Karpas-422 (cell line): ENCODE results near the gene PGLYRP3. TPM values are rescaled to one million over a fixed set of nuclear protein-coding genes. Genes with fewer than 3 reads are reported as not detected.

ENCODE experiments used
- DNase-seq: peaks from one replicate; pipeline ENCODE4 v3.0.0-alpha.2; 2015
- H2AFZ ChIP-seq: fragments of 200-600 bp; sonication (generic); 2 replicates; pipeline ENCODE4 v1.6.1; 2014; ENCODE audit warnings: antibody characterized with exemption, low read length, mixed read lengths
- H3K27ac ChIP-seq: fragments of 200-600 bp; sonication (generic); 2 replicates; pipeline ENCODE4 v1.5.1; 2014; ENCODE audit warnings: mild to moderate bottlenecking, low read length, moderate library complexity
- H3K27me3 ChIP-seq: fragments of 200-600 bp; sonication (generic); 2 replicates; pipeline ENCODE4 v1.6.1; 2014; ENCODE audit warnings: low read length, mixed read lengths
- H3K36me3 ChIP-seq: fragments of 200-600 bp; sonication (generic); 2 replicates; pipeline ENCODE4 v1.6.1; 2014; ENCODE audit warnings: low read length, mixed read lengths; ENCODE audit not compliant: insufficient read depth
- H3K4me1 ChIP-seq: fragments of 200-600 bp; sonication (generic); 2 replicates; pipeline ENCODE4 v1.6.1; 2014; ENCODE audit warnings: mild to moderate bottlenecking, low read length, mixed read lengths
- H3K4me2 ChIP-seq: fragments of 200-600 bp; sonication (generic); 2 replicates; pipeline ENCODE4 v1.6.1; 2014; ENCODE audit warnings: low read length, low read depth, mild to moderate bottlenecking; ENCODE audit not compliant: poor library complexity, severe bottlenecking
- H3K4me3 ChIP-seq: fragments of 200-600 bp; sonication (generic); 2 replicates; pipeline ENCODE4 v1.5.1; 2014; ENCODE audit warnings: mild to moderate bottlenecking, antibody characterized with exemption, low read length, mixed read lengths
- H3K79me2 ChIP-seq: fragments of 200-600 bp; sonication (generic); 2 replicates; pipeline ENCODE4 v1.6.1; 2014; ENCODE audit warnings: mild to moderate bottlenecking, low read length, mixed read lengths
- H3K9ac ChIP-seq: fragments of 200-600 bp; sonication (generic); 2 replicates; pipeline ENCODE4 v1.6.0; 2014; ENCODE audit warnings: low read length
- H3K9me2 ChIP-seq: fragments of 200-600 bp; sonication (generic), shearing (Covaris generic); replicated peaks from 2 replicates; pipeline ENCODE4 v1.6.0; 2014; ENCODE audit warnings: mild to moderate bottlenecking, low read length, moderate library complexity; ENCODE audit not compliant: insufficient read depth
- H3K9me3 ChIP-seq: fragments of 300-700, 200-600 bp; sonication (generic); 2 replicates; pipeline ENCODE4 v1.6.1; 2014; ENCODE audit warnings: low read length, mixed read lengths
- H4K20me1 ChIP-seq: fragments of 200-600 bp; sonication (generic); 2 replicates; pipeline ENCODE4 v1.6.1; 2014; ENCODE audit warnings: mild to moderate bottlenecking, antibody characterized with exemption, low read length, low read depth; ENCODE audit not compliant: insufficient read depth
- total RNA-seq: library from RNA; depleted of rRNA; stranded (reverse); fragments of >200 nt; shearing (Covaris generic); gene quantifications from 2 replicates; pipeline ENCODE4 v1.2.3, GENCODE V29; 2014; ENCODE audit warnings: low replicate concordance

Gene PGLYRP3
- total RNA-seq, 1 experiment from 2014 or later, result not detected

DNA sequence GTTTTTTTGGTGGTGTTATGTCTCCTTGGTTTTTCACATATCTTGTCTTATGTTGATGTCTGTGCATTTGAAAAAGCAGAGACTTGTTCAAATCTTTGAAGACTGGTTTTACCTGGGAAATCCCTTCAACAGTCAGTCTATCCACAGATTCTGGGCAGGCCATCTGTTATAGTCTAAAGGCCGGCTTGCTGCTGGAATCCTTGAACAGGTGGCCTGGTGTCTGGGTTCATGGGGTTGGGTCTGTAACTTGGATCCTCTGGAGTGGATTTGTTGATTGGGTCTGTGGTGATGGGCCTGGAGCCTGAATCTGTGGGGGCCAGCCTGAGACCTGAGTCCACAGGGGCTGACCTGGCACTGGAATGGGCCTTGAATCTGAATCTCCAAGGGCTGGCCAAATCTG is 41.0 kb downstream of the PGLYRP3 start:
- Histone ChIP-seq H3K9ac (no peak overlapping the region), H2AFZ (no peak overlapping the region), H3K79me2 (no peaks in the 10 kb centered on the region), H3K4me1 (no peaks in the 10 kb centered on the region), H4K20me1 (no peaks in the 10 kb centered on the region), H3K4me3 (no peak overlapping the region), H3K27me3 (no peaks in the 10 kb centered on the region), H3K27ac (no peak overlapping the region), H3K9me3 (no peaks in the 10 kb centered on the region), H3K36me3 (no peaks in the 10 kb centered on the region), H3K4me2 (no peak overlapping the region), H3K9me2 (no peaks in the 10 kb centered on the region)
- no peak for DNase-seq

DNA sequence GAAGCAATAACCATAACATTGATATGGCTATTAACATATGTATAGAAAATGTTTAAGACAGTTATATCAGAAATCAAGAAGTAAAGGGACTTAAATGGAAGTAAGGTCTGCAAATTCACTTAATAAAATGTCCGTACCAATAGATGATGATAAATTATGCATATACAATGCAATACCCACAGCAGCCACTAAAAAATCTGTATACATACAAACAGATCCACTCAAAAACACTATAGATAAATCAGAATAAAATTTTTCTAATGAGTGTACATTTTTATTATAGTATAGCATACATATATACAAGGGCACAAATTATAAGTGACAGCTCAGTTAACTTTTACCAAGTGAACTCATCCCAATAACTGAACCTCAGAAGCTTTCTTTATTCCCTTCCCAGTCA is 47.3 kb downstream of the PGLYRP3 start:
- H3K4me2 ChIP-seq, result no peak overlapping the region
- H3K4me3 ChIP-seq, result no peak overlapping the region
- H3K9ac ChIP-seq, result no peak overlapping the region
- H3K79me2 ChIP-seq, result no peaks in the 10 kb centered on the region
- no peaks in the 10 kb centered on the region for H3K27me3 ChIP-seq
- DNase-seq, result no peak
- H3K9me3 ChIP-seq, result no peaks in the 10 kb centered on the region
- no peaks in the 10 kb centered on the region for H4K20me1 ChIP-seq
- no peaks in the 10 kb centered on the region for H3K9me2 ChIP-seq
- no peak overlapping the region for H2AFZ ChIP-seq
- no peaks in the 10 kb centered on the region for H3K4me1 ChIP-seq
- no peak overlapping the region for H3K27ac ChIP-seq
- no peaks in the 10 kb centered on the region for H3K36me3 ChIP-seq

DNA sequence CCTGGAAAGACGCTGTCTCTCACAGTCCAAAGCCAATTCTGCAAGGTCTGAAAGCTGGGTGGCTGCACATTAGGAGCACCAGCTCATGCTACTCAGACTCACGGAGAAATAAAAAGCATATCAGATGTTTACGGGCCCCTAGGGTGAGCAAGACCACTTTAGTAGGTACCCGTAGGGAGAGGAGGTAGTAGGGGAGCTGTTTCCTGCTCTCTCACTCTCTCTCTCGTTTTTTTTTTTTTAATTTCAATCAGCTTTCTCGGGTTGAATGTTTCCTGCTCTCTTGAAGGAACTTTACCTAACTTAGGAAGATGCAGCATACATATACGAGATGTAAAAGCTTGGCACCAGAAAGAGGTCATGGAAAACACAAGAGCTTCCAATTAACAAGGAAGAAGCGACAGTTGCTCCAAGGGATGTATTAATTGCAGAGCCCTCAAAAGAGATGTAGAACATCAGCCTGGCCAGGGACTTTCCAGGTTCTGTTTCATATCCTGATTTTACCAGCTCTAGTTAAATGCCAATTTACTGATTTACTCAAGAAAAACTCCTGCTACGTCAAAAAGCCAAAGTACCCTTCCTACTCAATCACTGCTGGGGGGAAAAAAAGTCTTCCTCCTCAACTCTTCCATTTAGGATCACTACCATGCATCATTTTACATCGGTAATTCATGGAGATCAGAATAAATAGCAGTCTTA is 50.1 kb downstream of the PGLYRP3 start:
- H3K36me3 ChIP-seq, result no peaks in the 10 kb centered on the region
- H3K4me3 ChIP-seq, result no peak overlapping the region
- 0 out of 2 replicates have a peak, but pooled peaks cover 2% of the 10 kb centered on the region for H4K20me1 ChIP-seq
- H3K79me2 ChIP-seq, result no peaks in the 10 kb centered on the region
- H3K27me3 ChIP-seq, result no peaks in the 10 kb centered on the region
- H3K9me2 ChIP-seq, result no peaks in the 10 kb centered on the region
- no peak overlapping the region for H3K4me2 ChIP-seq
- H3K9me3 ChIP-seq, result no peaks in the 10 kb centered on the region
- no peak overlapping the region for H3K27ac ChIP-seq
- H3K4me1 ChIP-seq, result no peaks in the 10 kb centered on the region
- no peak overlapping the region for H2AFZ ChIP-seq
- H3K9ac ChIP-seq, result no peak overlapping the region
- no peak for DNase-seq

DNA sequence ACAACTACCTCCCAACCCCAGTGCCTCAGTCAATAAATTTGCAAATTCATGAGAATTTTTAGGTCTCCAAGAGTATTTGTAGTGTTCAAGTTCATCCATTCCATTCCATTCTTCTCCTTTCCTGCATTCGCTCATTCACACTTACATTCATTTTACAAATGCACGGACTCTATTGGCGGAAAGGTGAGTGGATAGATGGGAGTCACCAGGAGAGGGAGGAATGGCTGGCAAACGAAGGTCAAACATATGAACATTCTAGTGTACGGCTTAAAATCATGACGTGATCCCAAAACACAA is 50.7 kb downstream of the PGLYRP3 start:
- H4K20me1 ChIP-seq, result 0 out of 2 replicates have a peak, but pooled peaks cover 2% of the 10 kb centered on the region
- H3K36me3 ChIP-seq, result no peaks in the 10 kb centered on the region
- H3K27me3 ChIP-seq, result no peaks in the 10 kb centered on the region
- no peaks in the 10 kb centered on the region for H3K79me2 ChIP-seq
- no peak overlapping the region for H3K9ac ChIP-seq
- H3K4me3 ChIP-seq, result no peak overlapping the region
- no peak overlapping the region for H2AFZ ChIP-seq
- no peaks in the 10 kb centered on the region for H3K4me1 ChIP-seq
- no peaks in the 10 kb centered on the region for H3K9me3 ChIP-seq
- no peak for DNase-seq
- H3K27ac ChIP-seq, result no peak overlapping the region
- H3K4me2 ChIP-seq, result no peak overlapping the region
- H3K9me2 ChIP-seq, result no peaks in the 10 kb centered on the region

DNA sequence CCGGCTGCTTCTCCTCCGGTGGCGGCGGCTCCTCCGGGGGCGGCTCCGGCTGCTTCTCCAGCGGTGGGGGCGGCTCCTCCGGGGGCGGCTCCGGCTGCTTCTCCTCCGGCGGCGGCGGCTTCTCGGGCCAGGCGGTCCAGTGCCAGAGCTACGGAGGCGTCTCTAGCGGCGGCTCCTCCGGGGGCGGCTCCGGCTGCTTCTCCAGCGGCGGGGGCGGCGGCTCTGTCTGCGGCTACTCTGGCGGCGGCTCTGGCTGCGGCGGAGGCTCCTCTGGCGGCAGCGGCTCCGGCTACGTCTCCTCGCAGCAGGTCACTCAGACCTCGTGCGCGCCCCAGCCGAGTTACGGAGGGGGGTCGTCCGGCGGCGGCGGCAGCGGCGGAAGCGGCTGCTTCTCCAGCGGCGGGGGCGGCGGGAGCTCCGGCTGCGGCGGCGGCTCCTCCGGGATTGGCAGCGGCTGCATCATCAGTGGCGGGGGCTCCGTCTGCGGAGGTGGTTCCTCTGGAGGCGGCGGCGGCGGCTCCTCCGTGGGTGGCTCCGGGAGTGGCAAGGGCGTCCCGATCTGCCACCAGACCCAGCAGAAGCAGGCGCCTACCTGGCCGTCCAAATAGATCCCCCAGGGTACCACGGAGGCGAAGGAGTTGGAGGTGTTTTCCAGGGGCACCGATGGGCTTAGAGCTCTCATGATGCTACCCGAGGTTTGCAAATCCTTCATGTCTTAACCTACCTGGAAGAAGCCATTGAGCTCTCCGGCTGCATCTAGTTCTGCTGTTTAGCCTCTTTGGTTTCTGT is 51.3 kb downstream of the PGLYRP3 start:
- Histone ChIP-seq H3K9ac (no peak overlapping the region), H3K4me3 (no peak overlapping the region), H2AFZ (no peak overlapping the region), H3K9me3 (no peaks in the 10 kb centered on the region), H3K9me2 (no peaks in the 10 kb centered on the region), H3K36me3 (no peaks in the 10 kb centered on the region), H3K4me1 (no peaks in the 10 kb centered on the region), H3K27ac (no peak overlapping the region), H3K4me2 (no peak overlapping the region), H3K79me2 (no peaks in the 10 kb centered on the region), H3K27me3 (no peaks in the 10 kb centered on the region), H4K20me1 (0 out of 2 replicates have a peak, but pooled peaks cover 2% of the 10 kb centered on the region)
- DNase-seq, result no peak

DNA sequence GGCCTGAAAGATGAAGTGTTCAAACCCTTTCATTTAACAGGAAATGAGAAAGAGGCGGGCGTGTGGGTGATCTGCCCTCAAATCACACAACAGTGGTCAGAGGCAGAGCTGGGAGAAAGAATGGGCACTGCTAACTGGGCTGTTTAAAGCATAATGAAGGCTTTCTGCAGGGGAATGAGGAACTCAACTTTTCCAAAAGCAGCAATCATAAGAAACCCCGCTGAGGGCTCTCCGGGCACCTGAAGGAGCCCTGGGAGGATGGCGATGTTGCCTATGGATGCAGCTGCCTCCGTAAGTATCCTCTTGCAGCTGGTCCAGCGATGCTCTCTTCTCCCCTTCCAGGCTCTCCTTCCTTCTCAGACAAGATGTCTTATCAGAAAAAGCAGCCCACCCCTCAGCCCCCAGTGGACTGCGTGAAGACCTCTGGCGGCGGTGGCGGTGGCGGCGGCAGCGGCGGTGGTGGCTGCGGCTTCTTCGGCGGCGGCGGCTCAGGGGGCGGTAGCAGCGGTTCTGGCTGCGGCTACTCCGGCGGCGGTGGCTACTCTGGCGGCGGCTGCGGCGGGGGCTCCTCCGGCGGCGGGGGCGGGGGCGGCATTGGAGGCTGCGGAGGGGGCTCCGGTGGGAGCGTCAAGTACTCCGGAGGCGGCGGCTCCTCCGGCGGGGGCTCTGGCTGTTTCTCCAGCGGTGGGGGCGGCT is 52.0 kb downstream of the PGLYRP3 start:
- Histone ChIP-seq H3K36me3 (no peaks in the 10 kb centered on the region), H3K4me2 (no peak overlapping the region), H3K4me1 (no peaks in the 10 kb centered on the region), H3K79me2 (no peaks in the 10 kb centered on the region), H3K27me3 (no peaks in the 10 kb centered on the region), H3K9me3 (no peaks in the 10 kb centered on the region), H3K9me2 (no peaks in the 10 kb centered on the region), H4K20me1 (0 out of 2 replicates have a peak, but pooled peaks cover 2% of the 10 kb centered on the region), H3K4me3 (no peak overlapping the region), H2AFZ (no peak overlapping the region), H3K9ac (no peak overlapping the region), H3K27ac (no peak overlapping the region)
- no peak for DNase-seq

DNA sequence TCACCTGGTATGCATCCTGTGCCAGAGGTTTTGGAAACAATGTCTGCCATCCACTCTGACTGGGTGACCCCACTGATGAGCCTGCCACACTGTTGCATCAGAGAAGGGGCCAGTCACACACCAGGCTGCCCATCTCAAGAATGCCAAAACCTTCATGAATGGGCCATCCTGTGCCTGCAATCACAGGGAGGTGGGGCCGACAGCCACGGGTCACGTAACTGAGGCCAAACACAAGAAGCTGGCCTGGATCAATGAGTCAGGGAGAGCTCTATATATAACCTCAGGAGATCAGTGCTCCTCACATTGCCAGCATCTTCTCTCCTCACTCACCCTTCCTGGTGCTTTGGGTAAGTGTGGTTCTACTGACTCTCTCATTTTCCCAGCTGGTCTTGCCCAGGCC is 53.4 kb downstream of the PGLYRP3 start, which contains the start of gene LORICRIN:
TSS of gene LORICRIN (plus strand) at position 301 of the 400 bp plus-strand sequence. CDS start 1,263 bp downstream, outside the sequence.
- no peaks in the 10 kb centered on the region for H3K27me3 ChIP-seq
- DNase-seq, result no peak
- no peaks in the 10 kb centered on the region for H3K4me1 ChIP-seq
- H4K20me1 ChIP-seq, result 0 out of 2 replicates have a peak, but pooled peaks cover 2% of the 10 kb centered on the region
- no peak within 1 kb of the TSS for H2AFZ ChIP-seq
- H3K9me3 ChIP-seq, result no peaks in the 10 kb centered on the region
- no peaks in the 10 kb centered on the region for H3K9me2 ChIP-seq
- no peak within 1 kb of the TSS for H3K4me3 ChIP-seq
- H3K4me2 ChIP-seq, result no peak within 1 kb of the TSS
- H3K36me3 ChIP-seq, result no peaks in the 10 kb centered on the region
- H3K9ac ChIP-seq, result no peak within 1 kb of the TSS
- H3K79me2 ChIP-seq, result no peaks in the 10 kb centered on the region
- no peak within 1 kb of the TSS for H3K27ac ChIP-seq

DNA sequence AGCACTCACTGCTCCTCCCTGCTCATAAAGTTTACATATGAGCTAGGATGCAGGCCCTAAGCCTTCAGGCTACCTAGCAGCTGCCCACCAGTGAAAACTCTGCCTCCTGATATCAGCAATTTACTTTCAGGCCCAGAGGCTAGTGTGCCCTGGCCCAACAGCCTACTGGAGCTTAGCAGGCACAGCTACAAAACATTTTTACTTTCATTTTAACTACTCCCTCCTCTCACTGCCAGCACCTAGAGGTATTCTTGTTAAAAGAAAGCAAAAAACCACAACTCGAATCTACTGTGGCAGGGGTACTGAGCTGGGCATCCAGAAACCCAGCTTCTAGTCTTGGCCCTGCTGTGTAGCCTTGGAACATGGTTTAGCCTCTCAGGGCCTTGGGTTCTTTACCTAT is 59.1 kb downstream of the PGLYRP3 start:
- Histone ChIP-seq H3K9me2 (no peaks in the 10 kb centered on the region), H3K4me1 (no peaks in the 10 kb centered on the region), H3K9me3 (no peaks in the 10 kb centered on the region), H4K20me1 (0 out of 2 replicates have a peak, but pooled peaks cover 2% of the 10 kb centered on the region), H3K27ac (no peak overlapping the region), H3K9ac (no peak overlapping the region), H2AFZ (no peak overlapping the region), H3K4me3 (no peak overlapping the region), H3K79me2 (no peaks in the 10 kb centered on the region), H3K27me3 (no peaks in the 10 kb centered on the region), H3K36me3 (no peaks in the 10 kb centered on the region), H3K4me2 (no peak overlapping the region)
- DNase-seq, result no peak
